Stimulated activated CD8-positive, alpha-beta memory T cell treated with anti-CD3 and anti-CD28 coated beads, Interleukin-15, amount 100 ng/mL, for 1 hour (primary cell): ENCODE data around the gene FHIT.
"Not testable (repeated sequence)": the region's sequence is repeated elsewhere in the genome, so short reads cannot be mapped to it uniquely, and the experiment has no call there.

Source experiments
- DNase-seq: peaks from one replicate; pipeline ENCODE4 v3.0.0-alpha.2; 2020; ENCODE audit warnings: low read depth

FHIT gene

DNA sequence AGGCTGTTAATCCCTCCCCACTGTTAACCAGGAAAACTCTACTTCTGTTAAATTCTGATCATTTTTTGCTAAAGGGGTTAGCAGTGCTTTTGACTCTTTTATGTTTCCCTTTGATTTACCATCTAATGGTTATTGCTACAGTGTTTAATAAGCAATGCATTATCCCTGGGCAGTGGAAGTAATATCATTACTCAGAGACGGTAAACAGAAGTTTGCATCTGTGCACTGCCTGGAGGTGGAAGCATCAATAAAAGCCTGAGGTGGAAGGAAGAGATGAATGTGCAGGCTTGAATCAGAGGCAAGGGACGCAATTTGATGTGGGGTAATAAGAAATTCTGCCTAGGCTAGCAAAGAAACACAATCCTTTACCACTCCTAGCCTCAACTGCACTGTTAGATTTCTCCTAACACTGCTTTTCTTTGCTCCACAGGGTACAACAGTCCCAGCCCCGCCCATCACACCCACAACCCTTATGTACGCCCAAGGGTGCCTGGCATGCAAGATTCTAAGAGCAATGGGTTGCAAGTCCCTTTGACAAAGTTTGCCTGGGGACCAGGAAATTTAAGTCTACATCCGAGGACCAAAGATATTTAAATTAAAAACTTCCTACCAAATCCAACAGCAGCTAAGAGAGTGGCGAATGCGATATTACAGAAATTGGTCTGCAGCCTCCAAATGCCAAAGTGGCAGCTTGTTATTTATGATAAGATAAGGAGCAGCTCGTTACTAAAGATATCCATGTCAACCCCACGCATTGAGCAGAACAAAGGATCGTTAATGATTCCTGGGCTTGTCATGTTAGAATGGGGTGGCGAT is 261.4 kb downstream of the FHIT start:
- DNase-seq: no peak

DNA sequence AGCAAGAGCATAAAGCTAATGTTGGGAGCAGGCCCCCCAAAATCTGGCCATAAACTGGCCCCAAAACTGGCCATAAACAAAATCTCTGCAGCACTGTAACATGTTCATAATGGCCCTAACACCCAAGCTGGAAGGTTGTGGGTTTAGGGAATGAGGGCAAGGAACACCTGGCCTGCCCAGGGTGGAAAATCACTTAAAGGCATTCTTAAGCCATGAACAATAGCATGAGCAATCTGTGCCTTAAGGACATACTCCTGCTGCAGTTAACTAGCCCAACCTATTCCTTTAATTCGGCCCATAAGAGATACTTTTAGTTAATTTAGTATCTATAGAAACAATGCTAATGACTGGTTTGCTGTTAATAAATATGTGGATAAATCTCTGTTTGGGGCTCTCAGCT is 264.1 kb downstream of the FHIT start:
- DNase-seq: not testable (repeated sequence)

DNA sequence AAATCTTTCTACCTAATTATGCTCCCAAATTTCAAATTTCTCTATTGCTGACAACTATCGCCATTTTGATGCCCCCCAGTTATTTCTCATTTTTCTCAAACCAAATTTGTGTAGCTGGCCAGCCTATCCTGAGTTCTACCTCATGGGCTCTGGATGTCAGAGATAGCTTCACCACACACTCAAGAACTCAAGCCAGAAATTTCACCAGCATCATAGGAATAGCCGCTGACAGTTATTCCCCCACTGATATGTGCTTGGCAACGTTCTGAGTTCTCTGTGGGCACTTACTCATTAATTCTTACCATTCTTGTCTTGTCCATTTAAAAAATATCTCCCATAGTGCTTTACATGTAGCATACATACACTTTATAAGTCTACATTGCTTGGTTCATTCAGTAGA is 264.7 kb downstream of the FHIT start:
- DNase-seq: no peak

DNA sequence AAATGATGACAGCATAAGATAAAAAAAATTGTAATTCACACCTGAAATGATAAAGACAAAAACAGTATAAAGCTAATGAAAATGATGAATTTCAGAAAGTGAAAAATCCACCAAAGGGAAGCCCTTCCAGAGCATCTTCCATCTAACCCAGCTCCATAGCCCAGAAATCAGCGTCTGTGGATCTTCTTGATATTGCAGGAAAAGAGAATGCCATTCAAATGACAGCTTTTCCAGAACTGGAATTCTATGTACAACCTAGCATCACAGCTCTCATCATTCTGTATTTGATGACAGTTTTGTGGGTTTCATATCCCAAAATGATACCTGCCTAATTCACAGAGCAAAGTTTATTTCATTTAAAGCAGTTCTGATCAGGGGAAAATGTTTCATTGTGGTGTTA is 267.3 kb downstream of the FHIT start:
- no peak for DNase-seq

DNA sequence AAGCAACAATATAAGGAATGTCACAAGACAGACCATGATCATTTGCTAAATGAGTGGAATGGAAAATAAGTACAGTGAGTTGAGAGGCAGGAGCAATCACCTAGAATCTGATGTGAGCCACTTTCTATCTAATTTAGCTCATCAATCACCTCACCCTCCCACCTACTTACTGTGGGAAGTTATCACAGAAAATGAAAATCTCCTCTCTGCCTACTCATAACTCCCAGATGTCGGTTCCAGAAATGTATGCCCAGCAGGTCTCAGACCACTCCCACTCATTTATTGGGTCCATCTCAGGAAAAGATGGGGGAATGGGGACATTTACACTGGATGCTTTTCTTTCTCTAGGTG is 270.9 kb downstream of the FHIT start:
- DNase-seq: no peak

DNA sequence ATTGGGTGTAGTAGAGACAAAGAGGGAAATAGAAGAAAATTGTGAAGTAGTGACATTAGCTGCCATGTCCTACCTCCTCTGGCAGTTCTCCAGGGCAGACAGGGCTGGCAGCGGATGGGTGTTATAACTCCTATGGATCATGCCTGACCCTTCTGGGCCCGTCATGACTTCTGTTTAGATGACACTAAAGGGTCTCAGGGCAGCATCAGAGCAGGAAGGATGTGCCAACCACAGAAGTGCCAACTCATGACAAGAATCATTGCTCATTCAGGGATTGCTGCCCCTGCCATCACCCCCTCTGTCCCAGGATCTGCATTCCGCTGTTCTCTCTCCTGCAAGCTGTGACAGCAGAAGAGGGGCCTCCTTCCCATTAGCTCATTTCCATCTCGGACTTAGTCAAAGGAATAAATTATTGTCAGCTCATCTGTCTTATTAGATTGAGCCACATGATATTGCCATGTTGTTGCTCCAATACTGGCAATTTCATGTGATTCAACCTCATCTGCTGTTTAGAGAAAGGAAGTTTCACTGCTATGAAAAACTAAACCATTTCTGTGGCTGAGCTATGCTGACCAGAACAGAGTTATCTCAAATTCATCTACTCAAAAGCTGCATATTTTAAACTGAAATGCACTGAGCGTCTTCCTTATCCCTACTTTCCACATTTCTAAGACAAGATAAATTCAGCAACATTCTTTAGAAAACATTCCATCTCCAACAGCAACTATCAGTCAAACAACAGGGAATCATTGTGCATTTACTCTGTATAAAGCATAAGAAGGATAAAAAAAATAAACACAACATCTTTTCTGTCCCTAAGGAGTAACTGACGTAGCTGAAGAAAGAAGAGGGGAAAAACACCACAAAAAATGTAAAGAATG is 271.6 kb downstream of the FHIT start:
- DNase-seq: no peak

DNA sequence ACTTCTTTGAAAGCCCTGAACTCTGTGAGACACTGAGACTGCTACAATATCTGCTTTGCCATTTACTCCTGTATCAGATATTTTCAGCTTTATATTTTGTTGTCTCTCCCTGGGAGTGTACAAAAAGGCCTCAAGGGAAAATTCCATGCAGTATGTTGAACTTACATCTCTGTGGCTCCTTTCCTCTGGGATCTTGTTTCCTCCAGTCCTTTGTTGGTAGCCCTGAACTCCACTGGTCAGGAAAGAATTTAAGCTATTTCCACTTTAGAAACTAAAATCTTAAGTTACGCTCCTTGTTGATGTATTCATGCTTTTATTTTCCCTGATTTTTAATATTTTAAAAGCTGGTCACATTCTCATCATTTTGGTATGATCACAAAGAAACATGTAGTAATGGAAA is 277.9 kb downstream of the FHIT start:
- no peak for DNase-seq

DNA sequence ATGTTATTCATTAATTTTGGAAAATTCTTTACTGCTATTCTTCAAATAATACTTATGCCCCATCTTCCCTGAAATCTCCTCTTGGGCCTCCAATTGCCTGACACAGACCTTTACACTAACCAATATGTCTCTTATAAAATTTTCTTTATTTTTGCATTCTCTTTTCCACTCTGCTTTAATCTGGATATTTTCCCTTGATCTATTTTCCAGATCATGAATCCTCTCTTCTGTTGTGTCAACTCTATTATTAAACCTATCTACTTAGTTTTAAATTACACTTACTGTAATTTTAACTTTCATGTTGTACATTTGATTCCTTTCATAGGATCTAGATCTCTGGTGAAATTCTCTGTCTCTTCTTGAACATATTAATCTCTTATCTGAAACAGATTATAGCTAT is 278.7 kb downstream of the FHIT start:
- DNase-seq: no peak

DNA sequence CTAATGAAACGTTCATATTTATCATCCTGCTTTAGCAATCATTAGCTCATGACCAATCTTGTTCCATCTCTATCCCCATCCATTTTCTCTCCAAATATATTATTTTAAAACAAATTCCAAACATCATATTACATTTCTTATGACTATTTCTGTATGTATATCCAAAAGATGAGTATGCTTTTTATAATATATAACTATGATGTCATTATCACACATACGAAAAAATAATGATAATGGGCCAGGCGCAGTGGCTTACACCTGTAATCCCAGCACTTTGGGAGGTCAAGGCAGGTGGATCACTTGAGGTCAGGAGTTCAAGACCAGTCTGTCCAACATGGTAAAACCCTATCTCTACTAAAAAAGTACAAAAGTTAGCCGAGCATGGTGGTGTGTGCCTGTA is 280.4 kb downstream of the FHIT start:
- DNase-seq: no peak

DNA sequence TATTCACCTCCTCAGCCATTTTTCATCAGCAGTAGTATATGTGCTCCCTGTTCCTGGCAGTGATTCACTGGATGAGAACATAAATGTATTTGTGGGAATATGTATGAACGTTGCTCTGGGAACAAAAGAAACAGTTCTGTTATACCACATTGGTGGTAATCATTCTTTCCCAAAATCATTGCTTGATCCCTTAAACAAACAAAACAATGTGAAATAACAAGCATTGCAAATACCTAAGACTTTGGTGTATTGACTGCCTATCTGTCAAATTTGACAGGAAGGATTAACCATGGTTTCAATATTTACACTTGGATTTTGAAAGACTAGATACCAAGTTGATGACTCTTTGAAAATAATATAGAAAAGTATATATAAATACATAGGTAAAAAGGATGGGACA is 284.1 kb downstream of the FHIT start:
- no peak for DNase-seq

DNA sequence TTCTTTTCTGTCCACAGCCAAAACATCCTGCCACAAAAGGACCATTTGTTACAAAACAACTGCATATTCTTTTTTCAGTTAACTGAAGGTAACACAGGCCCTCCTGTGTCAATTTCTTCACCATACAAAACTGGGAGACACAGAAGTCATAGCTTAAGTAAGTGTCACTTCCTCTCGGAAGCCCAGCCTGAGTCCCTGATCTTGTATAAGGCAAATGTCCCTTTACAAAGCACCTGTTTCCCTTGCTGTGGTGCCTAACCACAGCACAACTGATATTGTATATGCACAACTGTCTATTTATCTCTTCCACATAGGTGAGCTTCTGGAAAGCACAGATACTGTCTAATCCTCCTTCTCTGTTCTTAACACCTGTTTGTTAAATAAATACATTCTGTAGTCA is 293.7 kb downstream of the FHIT start:
- DNase-seq: no peak

DNA sequence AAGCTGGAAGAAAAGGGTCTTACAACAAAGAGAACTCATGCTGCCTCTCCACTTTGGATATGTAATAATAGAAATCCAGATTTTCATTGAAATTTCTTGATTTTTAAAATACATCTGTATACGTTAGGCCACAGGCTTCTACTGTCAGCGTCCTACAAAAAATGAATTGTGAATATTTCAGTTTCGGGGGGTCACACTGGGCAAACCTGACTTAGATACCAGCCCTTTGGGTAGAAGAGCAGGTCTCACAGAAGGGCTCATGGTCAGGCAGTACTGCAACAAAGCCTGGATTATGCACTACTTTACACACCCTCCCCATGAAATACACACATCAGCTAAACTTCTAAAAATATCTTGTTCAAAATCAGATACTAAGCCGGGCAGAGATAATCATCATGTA is 294.5 kb downstream of the FHIT start:
- no peak for DNase-seq

DNA sequence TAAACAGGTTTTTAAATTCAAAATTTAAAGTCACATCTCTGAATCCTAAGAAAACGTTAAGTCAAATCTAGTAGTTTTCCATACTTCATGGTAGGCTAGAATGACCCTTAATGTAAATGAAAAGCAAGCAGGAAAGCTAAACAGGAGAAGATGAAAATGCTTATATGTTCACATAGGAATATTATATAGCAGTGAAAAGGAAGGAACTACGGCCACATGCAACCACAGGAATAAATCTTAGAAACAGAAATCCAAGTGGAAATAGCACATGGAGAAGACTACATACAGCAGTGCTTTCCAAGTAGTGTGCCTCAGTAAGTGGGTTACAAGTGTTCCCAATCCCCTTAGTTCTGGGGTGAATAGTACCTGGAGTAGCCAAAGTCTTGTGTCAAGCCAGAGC is 296.2 kb downstream of the FHIT start:
- DNase-seq: no peak

DNA sequence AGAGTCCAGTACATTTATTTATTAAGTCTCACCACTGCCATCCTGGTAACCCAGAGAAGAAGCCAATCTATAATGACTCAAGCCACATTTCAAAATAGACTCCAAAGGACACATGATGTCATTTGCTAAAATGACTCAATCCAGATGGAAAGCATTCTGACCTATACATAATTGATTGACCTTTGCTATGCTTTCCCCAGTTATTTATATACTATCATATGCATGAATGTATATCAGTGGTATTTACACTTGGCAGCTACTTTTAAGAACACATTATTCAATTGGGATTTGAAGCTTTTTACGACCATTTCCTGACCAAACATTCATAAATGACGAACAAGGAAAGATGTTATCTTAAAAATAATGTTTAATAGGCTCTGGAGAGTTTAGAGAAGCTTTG is 297.2 kb downstream of the FHIT start:
- DNase-seq: no peak

DNA sequence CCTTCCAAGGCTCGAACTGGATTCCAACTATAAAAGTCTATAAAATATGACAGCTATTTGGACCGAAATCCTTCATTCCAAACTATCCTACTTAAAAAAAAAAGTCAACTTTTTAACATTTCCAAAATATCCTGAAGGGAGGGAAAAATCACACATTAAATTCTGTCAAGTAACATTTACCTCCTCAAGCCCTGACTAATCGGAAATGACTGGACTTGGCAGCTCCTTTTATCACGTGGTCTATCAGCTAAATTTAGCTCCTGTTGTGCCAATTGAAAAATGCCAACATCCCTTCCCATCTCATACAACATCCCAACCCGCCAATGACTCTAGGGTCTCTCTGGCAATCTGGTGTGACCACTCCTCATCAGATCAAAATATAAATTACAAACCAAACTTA is 297.9 kb downstream of the FHIT start:
- DNase-seq: no peak

DNA sequence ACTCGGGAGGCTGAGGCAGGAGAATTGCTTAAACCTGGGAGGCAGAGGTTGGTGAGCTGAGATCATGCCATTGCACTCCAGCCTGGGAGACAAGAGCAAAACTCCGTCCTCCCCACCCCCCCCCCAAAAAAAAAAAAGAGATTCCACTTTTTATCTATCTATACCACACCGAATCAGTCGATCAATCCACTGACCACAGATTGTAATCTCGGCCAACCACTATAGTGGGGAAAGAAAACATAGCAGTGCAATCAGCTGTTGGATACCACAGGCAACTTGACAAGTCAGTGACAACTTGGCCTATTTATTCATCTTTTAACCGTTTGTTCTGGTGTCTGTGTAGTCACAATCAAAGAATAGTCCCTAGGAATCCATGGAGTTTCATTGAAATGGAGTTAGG is 299.2 kb downstream of the FHIT start:
- no peak for DNase-seq

DNA sequence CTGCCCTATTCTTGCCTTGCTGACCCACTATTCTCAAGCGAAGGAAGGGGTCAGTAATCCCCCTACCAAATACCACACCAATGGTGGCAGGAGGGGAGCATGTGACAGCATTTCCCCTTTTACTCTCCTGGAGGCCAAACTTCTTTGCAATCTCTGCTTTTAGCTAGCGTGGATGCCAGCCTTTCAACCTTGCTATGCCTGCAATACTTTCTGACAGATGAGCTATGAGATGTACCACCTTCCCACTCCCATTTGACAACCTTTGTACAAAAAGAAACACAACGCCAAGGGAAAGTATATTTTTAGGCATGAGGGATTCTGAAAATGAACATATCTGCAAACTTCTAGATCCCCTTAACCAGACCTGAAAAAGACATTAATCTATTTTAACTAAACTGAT is 302.1 kb downstream of the FHIT start:
- no peak for DNase-seq

DNA sequence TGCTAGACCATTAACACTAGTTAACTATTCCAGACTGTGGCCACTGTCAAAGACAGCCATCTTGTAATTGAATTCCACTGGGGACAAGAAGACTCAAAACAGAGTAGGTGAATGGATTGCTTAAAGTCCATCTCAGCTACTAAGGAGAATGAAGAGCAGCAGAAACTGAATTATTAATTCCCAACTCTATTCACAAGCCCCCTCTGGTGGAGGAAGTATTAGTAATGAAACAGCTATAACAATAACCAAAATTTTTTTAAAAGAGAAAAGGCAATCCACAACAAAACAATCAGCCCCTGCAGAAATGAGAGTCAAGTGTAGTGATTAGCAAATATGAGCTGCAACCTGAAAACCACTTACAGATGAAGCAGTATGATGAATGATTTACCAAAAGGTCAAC is 302.8 kb downstream of the FHIT start:
- DNase-seq: no peak

DNA sequence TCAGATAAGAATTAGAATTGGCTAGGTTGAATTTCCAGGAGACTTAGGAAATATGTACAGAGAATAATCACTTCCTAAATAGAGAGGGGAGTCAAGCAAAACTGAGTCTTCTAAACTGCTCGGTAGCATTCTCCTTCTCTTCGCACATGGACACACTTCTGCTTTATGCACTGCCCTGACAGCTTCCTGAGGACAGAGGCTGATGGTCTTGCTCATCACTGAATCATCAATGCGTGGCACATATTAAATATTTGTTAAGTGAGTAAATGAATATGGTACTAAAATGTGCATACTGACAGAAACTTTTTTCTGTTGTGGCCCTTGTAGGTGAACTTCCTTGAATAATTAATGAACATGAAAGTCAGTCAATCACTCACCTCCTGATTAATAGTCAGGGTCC is 315.5 kb downstream of the FHIT start:
- DNase-seq: no peak

DNA sequence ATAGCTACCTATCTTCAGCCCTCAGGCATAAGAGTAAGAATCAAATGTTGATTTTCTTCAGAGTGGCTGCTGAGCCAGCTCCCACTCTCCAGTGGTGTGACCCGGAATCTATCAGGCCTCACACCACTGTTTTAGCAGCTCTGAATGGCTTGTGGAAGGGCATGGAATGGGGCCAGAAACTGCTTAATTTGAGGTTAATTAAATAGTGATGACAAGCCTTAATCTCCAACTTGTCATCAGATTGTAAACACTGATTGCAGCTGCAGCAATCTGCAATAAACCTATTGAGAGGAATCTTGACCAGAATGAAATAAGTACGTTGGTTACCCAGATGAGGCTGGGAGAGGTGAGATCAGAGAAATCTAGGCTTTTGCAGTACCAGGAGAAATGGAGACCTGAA is 317.4 kb downstream of the FHIT start:
- DNase-seq: no peak

DNA sequence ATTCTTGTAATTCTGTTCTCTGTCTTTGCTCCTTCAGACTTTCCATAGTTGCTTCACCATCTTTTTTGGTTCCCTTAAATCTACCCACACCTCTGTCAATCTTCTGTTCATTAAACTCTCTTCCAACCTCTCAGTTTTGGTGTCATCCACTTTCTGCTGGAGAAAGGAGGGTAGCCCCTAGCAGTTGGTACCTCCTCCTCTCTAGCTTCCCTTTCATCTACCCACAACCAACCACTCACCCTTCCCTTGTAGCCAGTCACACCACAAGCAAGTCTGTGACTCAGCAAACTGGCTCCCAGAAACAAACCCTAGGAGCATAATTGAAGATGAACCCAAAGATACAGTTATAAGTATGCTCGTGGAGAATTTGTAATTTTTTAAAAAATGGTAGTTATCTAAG is 318.6 kb downstream of the FHIT start:
- DNase-seq: no peak

DNA sequence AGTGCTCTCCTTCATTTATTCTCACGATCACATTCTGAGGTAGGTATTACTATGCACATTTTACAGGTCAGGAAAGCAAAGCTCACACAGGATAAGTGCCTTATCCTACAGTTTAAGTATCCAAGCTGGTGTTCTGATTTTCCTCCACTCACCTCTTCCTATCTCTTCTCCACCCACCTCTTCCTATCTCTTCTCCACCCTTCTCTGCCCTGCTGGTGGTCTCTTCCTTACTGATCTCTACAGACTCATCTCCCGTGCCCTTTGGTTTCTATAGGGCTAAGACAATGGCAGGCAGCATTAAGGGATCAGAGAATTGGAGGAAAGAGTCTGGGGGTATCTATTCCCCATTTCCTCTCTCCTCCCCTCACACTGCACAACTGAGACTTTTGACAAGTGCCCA is 319.1 kb downstream of the FHIT start:
- no peak for DNase-seq

DNA sequence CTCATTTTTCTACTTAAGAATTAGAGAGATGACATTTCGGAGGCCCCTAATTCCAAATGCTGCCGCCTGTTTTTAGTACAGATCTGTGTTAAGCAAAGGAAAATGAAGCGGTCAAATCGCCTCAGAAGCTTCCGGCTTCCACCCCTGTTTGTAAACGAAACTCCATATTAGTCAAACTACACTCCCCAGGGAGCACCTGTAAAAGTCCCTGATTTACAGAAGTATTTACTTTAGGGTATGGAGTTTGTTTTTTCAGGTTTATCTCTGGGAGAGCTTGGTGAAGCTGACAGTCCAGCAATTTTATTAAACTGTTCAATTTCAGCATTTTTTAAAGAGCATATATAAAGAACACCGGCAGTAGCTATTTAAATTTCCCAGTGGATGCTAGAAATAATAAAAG is 319.8 kb downstream of the FHIT start:
- no peak for DNase-seq

DNA sequence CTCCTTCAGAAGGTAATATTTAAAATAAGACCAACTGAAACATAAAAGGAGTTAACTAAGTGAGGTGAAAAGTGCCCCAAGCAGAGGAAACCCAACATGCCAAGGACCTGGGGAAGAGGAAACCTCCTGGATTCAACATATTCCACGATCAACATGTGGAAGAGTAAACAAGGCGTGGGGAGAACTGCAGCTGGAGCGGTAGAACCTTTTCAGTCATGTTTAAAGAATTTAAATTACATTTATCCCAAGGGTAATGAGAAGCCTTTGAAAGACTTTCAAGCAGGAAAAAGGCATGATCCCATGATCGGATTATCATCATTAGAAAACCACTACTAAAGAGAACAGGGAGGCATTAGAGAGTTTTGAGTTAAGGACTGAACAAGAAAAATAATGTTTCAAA is 330.7 kb downstream of the FHIT start:
- no peak for DNase-seq
